Lower leg skin (tissue), 4 donors: Measurements from ENCODE around the gene TMEM127. TPM values are rescaled to one million over a fixed set of nuclear protein-coding genes. Genes with fewer than 3 reads are reported as not detected.
A peak's percentile ranks its signal among the peaks of the same experiment; 100 is the strongest.
"Not testable (repeated sequence)": the region's sequence is repeated elsewhere in the genome, so short reads cannot be mapped to it uniquely, and the experiment has no call there.

ENCODE experiments used
- DNase-seq, 2 donors: peaks; one replicate each; pipeline ENCODE4 v3.0.0-alpha.2; 2019; ENCODE audit warnings: low spot score in 2 of 2
- H3K4me3 ChIP-seq: fragments of 200-600 bp; sonication (generic); 2 replicates; pipeline ENCODE4 v1.5.1; 2017; ENCODE audit warnings: mild to moderate bottlenecking, low read depth; ENCODE audit not compliant: poor library complexity, severe bottlenecking
- CTCF ChIP-seq, 3 donors: fragments of 450-650 bp; IDR thresholded peaks; one replicate each; pipeline ENCODE4 v1.5.1; 2016; ENCODE audit warnings: antibody characterized with exemption in 3 of 3, mild to moderate bottlenecking in 3 of 3, moderate library complexity in 2 of 3
- POLR2A ChIP-seq, 2 donors: fragments of 450-650 bp; IDR thresholded peaks; one replicate each; pipeline ENCODE4 v1.6.1; 2016 to 2017; ENCODE audit warnings: antibody characterized with exemption in 2 of 2, mild to moderate bottlenecking in 1 of 2, moderate library complexity in 1 of 2
- WGBS, 2 donors: methylation state at CpG; one replicate each; pipeline ENCODE4 v1.1.5; 2018; 5-methylcytosine and 5-hydroxymethylcytosine counted together
- intact Hi-C: fragments of 100-400 bp; cut with DNase I; formaldehyde crosslinking; loops from one replicate; pipeline ENCODE4 v1.15.0; 2023; ENCODE audit warnings: low total_unique reads
- total RNA-seq, 4 donors: library from RNA; depleted of rRNA; stranded (reverse); fragments of >200 nt; gene quantifications; one replicate each; pipeline ENCODE4 v1.1.0, GENCODE V29; 2016

TMEM127 gene
- total RNA-seq, 4 donors from 2014 or later = 49.5 to 76.2 (median 60.4) TPM

- H3K4me3 ChIP-seq = peak overlapping the region; percentile 84
- TF ChIP-seq CTCF (IDR thresholded peaks at IDR 0.05) (no peak), POLR2A (IDR thresholded peaks at IDR 0.05) (no peak)
- WGBS, 2 donors = 67 to 75% methylated on average over 11 of the region's 11 CpGs
- no peak for DNase-seq
- intact Hi-C loops = no loop called here
These were observed 38.8 kb upstream of the TMEM127 start for GRCh38 chr2:96304606-96305005.

- no peak for TF ChIP-seq CTCF (IDR thresholded peaks at IDR 0.05)
- no peak for TF ChIP-seq POLR2A (IDR thresholded peaks at IDR 0.05)
- 74 to 81% methylated on average over 1 of the region's 1 CpG for WGBS, 2 donors
- no peak for DNase-seq
- H3K4me3 ChIP-seq = no peak overlapping the region
- intact Hi-C loops = no loop called here
These were observed 36.1 kb upstream of the TMEM127 start for GRCh38 chr2:96301865-96302264.

GRCh38 chr2:96296925-96297324 is 31.1 kb upstream of the TMEM127 start:
- WGBS, 2 donors = 81 to 82% methylated on average over 5 of the region's 5 CpGs
- TF ChIP-seq POLR2A (IDR thresholded peaks at IDR 0.05) (no peak), CTCF (IDR thresholded peaks at IDR 0.05) (no peak)

GRCh38 chr2:96294271-96294670 is 28.5 kb upstream of the TMEM127 start:
- H3K4me3 ChIP-seq, DNase-seq, intact Hi-C loops: not testable (repeated sequence)
- 84% methylated on average over 8 of the region's 8 CpGs for WGBS, 2 donors

More at GRCh38 chr2:96296925-96297324, 31.1 kb upstream of the TMEM127 start:
- H3K4me3 ChIP-seq = no peak overlapping the region
- intact Hi-C loops = no loop called here
- no peak for DNase-seq

GRCh38 chr2:96291751-96292150 is 26.0 kb upstream of the TMEM127 start:
- intact Hi-C loops = no loop called here
- H3K4me3 ChIP-seq = no peak overlapping the region
- DNase-seq = no peak
- no peak for TF ChIP-seq POLR2A (IDR thresholded peaks at IDR 0.05)
- TF ChIP-seq CTCF (IDR thresholded peaks at IDR 0.05) = no peak
- WGBS, 2 donors = 81 to 93% methylated on average over 5 of the region's 5 CpGs

- no peak for DNase-seq
- intact Hi-C loops = no loop called here
- H3K4me3 ChIP-seq = no peak overlapping the region
- 83 to 86% methylated on average over 6 of the region's 6 CpGs for WGBS, 2 donors
- TF ChIP-seq CTCF (IDR thresholded peaks at IDR 0.05) (no peak), POLR2A (IDR thresholded peaks at IDR 0.05) (no peak)
These were observed 21.6 kb upstream of the TMEM127 start for GRCh38 chr2:96287273-96287856.
